MCF 10A (cell line): ENCODE data around the gene C3orf22. TPM values are rescaled to one million over a fixed set of nuclear protein-coding genes. Genes with fewer than 3 reads are reported as not detected.

Experiments
- BruUV-seq: library from RNA; stranded (reverse); fragments of 400-500 nt; replicated peaks from 2 replicates; lab custom pipeline; 2021; lab: Mats Ljungman, UMichigan
- CTCF ChIA-PET: fragments of 300-600 bp; sonication (Branson Sonifier 250); formaldehyde crosslinking; extraction: SDS; loops from one replicate; lab custom pipeline; 2021; ENCODE audit warnings: antibody characterized with exemption, inconsistent platforms; lab: Yijun Ruan, JAX
- POLR2A ChIA-PET: fragments of 300-600, 350-650 bp; sonication (Branson Sonifier 250); formaldehyde crosslinking; extraction: SDS; loops from one replicate; lab custom pipeline; 2020; ENCODE audit warnings: antibody characterized with exemption, inconsistent platforms; lab: Yijun Ruan, JAX
- DNase-seq: peaks from one replicate; pipeline ENCODE4 v3.0.0-alpha.2; 2018; ENCODE audit not compliant: unreplicated experiment
- H3K27ac Mint-ChIP-seq: one replicate; pipeline ENCODE4 v1.8.0; 2022; ENCODE audit warnings: mild to moderate bottlenecking, low read depth, mixed read lengths; ENCODE audit not compliant: unreplicated experiment
- H3K27me3 Mint-ChIP-seq: one replicate; pipeline ENCODE4 v1.8.0; 2022; ENCODE audit warnings: mixed read lengths; ENCODE audit not compliant: insufficient read depth, unreplicated experiment
- H3K36me3 Mint-ChIP-seq: one replicate; pipeline ENCODE4 v1.8.0; 2022; ENCODE audit warnings: mild to moderate bottlenecking, moderate library complexity, mixed read lengths; ENCODE audit not compliant: insufficient read depth, unreplicated experiment
- H3K4me1 Mint-ChIP-seq: one replicate; pipeline ENCODE4 v1.8.0; 2022; ENCODE audit warnings: mixed read lengths; ENCODE audit not compliant: insufficient read depth, unreplicated experiment
- H3K4me3 Mint-ChIP-seq: one replicate; pipeline ENCODE4 v1.8.0; 2022; ENCODE audit warnings: mild to moderate bottlenecking, moderate library complexity, mixed read lengths; ENCODE audit not compliant: unreplicated experiment
- H3K9me3 Mint-ChIP-seq: one replicate; pipeline ENCODE4 v1.8.0; 2022; ENCODE audit warnings: mixed read lengths; ENCODE audit not compliant: unreplicated experiment
- CTCF ChIP-seq: fragments of 200-600 bp; IDR thresholded peaks from one replicate; pipeline ENCODE4 v1.8.0; 2022; ENCODE audit warnings: antibody characterized with exemption, mild to moderate bottlenecking; ENCODE audit not compliant: unreplicated experiment
- intact Hi-C: fragments of 100-400 bp; cut with micrococcal nuclease; formaldehyde crosslinking; loops from 2 replicates; pipeline ENCODE4 v1.14.1; 2022
- total RNA-seq: library from RNA; stranded (reverse); gene quantifications from 2 replicates; pipeline ENCODE4 v1.2.3, GENCODE V29; 2022

Gene C3orf22
- total RNA-seq, 1 experiment from 2014 or later, result not detected

GRCh38 chr3:126530171-126531050 is 28.3 kb downstream of the C3orf22 start:
- intact Hi-C loops, result no loop called here
- no peaks in the 10 kb centered on the region for H3K9me3 Mint-ChIP-seq
- no peaks in the 10 kb centered on the region for H3K36me3 Mint-ChIP-seq
- H3K27ac Mint-ChIP-seq, result no peak overlapping the region
- no TSS peak for BruUV-seq
- no peak for DNase-seq
- CTCF ChIA-PET, result interaction anchor here (0.9 kb wide), 1 partner anchor 12 kb away, joined by 3 read pairs; no protein-coding TSS in a partner anchor
- POLR2A ChIA-PET, result no interaction called here
- H3K27me3 Mint-ChIP-seq, result peaks cover 41% of the 10 kb centered on the region
- no peak overlapping the region for H3K4me3 Mint-ChIP-seq
- no peaks in the 10 kb centered on the region for H3K4me1 Mint-ChIP-seq
- TF ChIP-seq CTCF, result no peak

- CTCF ChIA-PET, result no interaction called here
- no TSS peak for BruUV-seq
- no peak for DNase-seq
- no peaks in the 10 kb centered on the region for H3K9me3 Mint-ChIP-seq
- H3K27me3 Mint-ChIP-seq, result peaks cover 33% of the 10 kb centered on the region
- H3K4me3 Mint-ChIP-seq, result no peak overlapping the region
- TF ChIP-seq CTCF, result no peak
- H3K27ac Mint-ChIP-seq, result no peak overlapping the region
- intact Hi-C loops, result no loop called here
- no peaks in the 10 kb centered on the region for H3K4me1 Mint-ChIP-seq
- no peaks in the 10 kb centered on the region for H3K36me3 Mint-ChIP-seq
- POLR2A ChIA-PET, result no interaction called here
Observed at GRCh38 chr3:126529585-126530170, 29.1 kb downstream of the C3orf22 start.

- no peak for DNase-seq
- no peaks in the 10 kb centered on the region for H3K36me3 Mint-ChIP-seq
- H3K9me3 Mint-ChIP-seq, result no peaks in the 10 kb centered on the region
- intact Hi-C loops, result no loop called here
- H3K4me1 Mint-ChIP-seq, result no peaks in the 10 kb centered on the region
- H3K27ac Mint-ChIP-seq, result no peak overlapping the region
- ChIA-PET CTCF (interaction anchor here (0.6 kb wide), 1 partner anchor 452 kb away, joined by 3 read pairs; no protein-coding TSS in a partner anchor), POLR2A (no interaction called here)
- H3K27me3 Mint-ChIP-seq, result peaks cover 26% of the 10 kb centered on the region
- TF ChIP-seq CTCF, result no peak
- no peak overlapping the region for H3K4me3 Mint-ChIP-seq
- no TSS peak for BruUV-seq
Observed at GRCh38 chr3:126528800-126529541, 29.8 kb downstream of the C3orf22 start.

- Mint-ChIP-seq H3K36me3 (no peaks in the 10 kb centered on the region), H3K4me3 (no peak overlapping the region), H3K4me1 (no peaks in the 10 kb centered on the region), H3K9me3 (no peaks in the 10 kb centered on the region), H3K27me3 (peaks cover 21% of the 10 kb centered on the region), H3K27ac (no peak overlapping the region)
- intact Hi-C loops, result no loop called here
- BruUV-seq, result no TSS peak
- TF ChIP-seq CTCF, result no peak
- CTCF ChIA-PET, result no interaction called here
- POLR2A ChIA-PET, result no interaction called here
- DNase-seq, result no peak
Observed at GRCh38 chr3:126528419-126528799, 30.3 kb downstream of the C3orf22 start.
